BLaER1 treated with 17β-estradiol and CSF1 and Interleukin-3, amounts not matched to agents 10 nM and 100 nM (cell line): ENCODE measurements around the gene SLC25A26.

Experiments
- H3K27ac ChIP-seq, 11 experiments: shearing (Covaris generic); formaldehyde crosslinking; 2 replicates each; pipeline ENCODE4 v1.8.1; 2022
- H3K27me3 ChIP-seq, 11 experiments: shearing (Covaris generic); formaldehyde crosslinking; 2 replicates each; pipeline ENCODE4 v1.8.1; 2022
- H3K36me3 ChIP-seq, 11 experiments: shearing (Covaris generic); formaldehyde crosslinking; 2 replicates each; pipeline ENCODE4 v1.8.1; 2022
- H3K4me1 ChIP-seq, 10 experiments: shearing (Covaris generic); formaldehyde crosslinking; 2 replicates each; pipeline ENCODE4 v1.8.1; 2022
- H3K4me2 ChIP-seq, 11 experiments: shearing (Covaris generic); formaldehyde crosslinking; 2 replicates each; pipeline ENCODE4 v1.8.1; 2022
- H3K4me3 ChIP-seq, 10 experiments: shearing (Covaris generic); formaldehyde crosslinking; 2 replicates each; pipeline ENCODE4 v1.8.1; 2022
- H3K9ac ChIP-seq, 11 experiments: shearing (Covaris generic); formaldehyde crosslinking; 2 replicates each; pipeline ENCODE4 v1.8.1; 2022
- H3K9me3 ChIP-seq, 11 experiments: shearing (Covaris generic); formaldehyde crosslinking; replicated peaks in 1 of 11; 2 replicates each; pipeline ENCODE4 v1.8.1; 2022
- H4K20me1 ChIP-seq, 11 experiments: shearing (Covaris generic); formaldehyde crosslinking; 2 replicates each; pipeline ENCODE4 v1.8.1; 2022
- Cebpa-rat ChIP-seq, 11 experiments: shearing (Covaris generic); IDR thresholded peaks; 2 replicates each; pipeline ENCODE4 v1.8.1; 2022

SLC25A26 gene

GRCh38 chr3:66355997-66356396 is 135.2 kb downstream of the SLC25A26 start:
- Histone ChIP-seq H4K20me1 (no peaks in the 10 kb centered on the region), H3K9me3 (no peaks in the 10 kb centered on the region), H3K4me2 (no peak overlapping the region), H3K4me3 (no peak overlapping the region), H3K27ac (no peak overlapping the region), H3K36me3 (no peaks in the 10 kb centered on the region), H3K9ac (no peak overlapping the region), H3K4me1 (no peaks in the 10 kb centered on the region), H3K27me3 (no peaks in the 10 kb centered on the region)
- TF ChIP-seq Cebpa-rat (IDR thresholded peaks at IDR 0.05): no peak

DNA sequence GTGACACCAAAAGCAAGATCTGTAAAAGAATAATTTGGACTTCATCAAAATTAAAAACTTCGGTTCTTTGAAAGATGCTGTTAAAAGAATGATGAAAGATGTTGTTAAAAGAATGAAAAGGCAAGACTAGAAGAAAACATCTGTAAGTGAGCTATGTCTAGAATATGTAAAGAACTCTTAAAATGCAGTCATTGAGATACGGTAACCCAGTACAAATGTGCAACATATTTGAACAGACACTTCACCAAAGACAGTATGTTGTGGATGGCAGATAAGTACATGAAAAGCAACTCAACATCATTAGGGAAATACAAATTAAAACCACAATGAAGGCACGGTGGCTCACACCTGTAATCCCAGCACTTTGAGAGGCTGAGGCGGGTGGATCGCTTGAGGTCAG is 140.6 kb downstream of the SLC25A26 start:
- H3K4me2 ChIP-seq: no peak overlapping the region
- no peak overlapping the region for H3K27ac ChIP-seq
- H3K4me3 ChIP-seq: no peak overlapping the region
- no peaks in the 10 kb centered on the region for H3K9me3 ChIP-seq
- no peaks in the 10 kb centered on the region for H3K4me1 ChIP-seq
- no peaks in the 10 kb centered on the region for H3K27me3 ChIP-seq
- H4K20me1 ChIP-seq: no peaks in the 10 kb centered on the region
- no peaks in the 10 kb centered on the region for H3K36me3 ChIP-seq
- H3K9ac ChIP-seq: no peak overlapping the region
- TF ChIP-seq Cebpa-rat (IDR thresholded peaks at IDR 0.05): no peak

- Histone ChIP-seq H3K27ac (no peak overlapping the region), H3K36me3 (no peaks in the 10 kb centered on the region), H3K4me3 (no peak overlapping the region), H4K20me1 (no peaks in the 10 kb centered on the region), H3K9me3 (no peaks in the 10 kb centered on the region), H3K4me1 (peaks cover 0 to under 1% (median 0%) of the 10 kb centered on the region in 10 experiments; a peak in 6 of 20 replicates), H3K4me2 (no peak overlapping the region), H3K9ac (no peak overlapping the region), H3K27me3 (no peaks in the 10 kb centered on the region)
- TF ChIP-seq Cebpa-rat (IDR thresholded peaks at IDR 0.05): no peak
Measured at GRCh38 chr3:66362541-66362941, 141.7 kb downstream of the SLC25A26 start.

- no peaks in the 10 kb centered on the region for H3K9me3 ChIP-seq
- no peak for TF ChIP-seq Cebpa-rat (IDR thresholded peaks at IDR 0.05)
Measured at GRCh38 chr3:66363148-66363547, 142.3 kb downstream of the SLC25A26 start.

GRCh38 chr3:66365080-66365479 is 144.3 kb downstream of the SLC25A26 start:
- Histone ChIP-seq H3K27me3 (no peaks in the 10 kb centered on the region), H3K9me3 (no peaks in the 10 kb centered on the region), H3K4me2 (no peak overlapping the region), H3K27ac (no peak overlapping the region), H4K20me1 (no peaks in the 10 kb centered on the region), H3K4me3 (no peak overlapping the region), H3K4me1 (peaks cover 0 to 14% (median 6%) of the 10 kb centered on the region in 10 experiments; a peak in 9 of 20 replicates), H3K36me3 (peaks cover 0 to 8% (median 0%) of the 10 kb centered on the region in 11 experiments; a peak in 2 of 22 replicates), H3K9ac (no peak overlapping the region)
- no peak for TF ChIP-seq Cebpa-rat (IDR thresholded peaks at IDR 0.05)

More at GRCh38 chr3:66363148-66363547, 142.3 kb downstream of the SLC25A26 start:
- no peaks in the 10 kb centered on the region for H4K20me1 ChIP-seq
- H3K4me2 ChIP-seq: no peak overlapping the region
- H3K4me3 ChIP-seq: no peak overlapping the region
- peaks cover 0 to 7% (median 2%) of the 10 kb centered on the region in 10 experiments; a peak in 9 of 20 replicates for H3K4me1 ChIP-seq
- no peak overlapping the region for H3K27ac ChIP-seq
- H3K36me3 ChIP-seq: no peaks in the 10 kb centered on the region
- no peak overlapping the region for H3K9ac ChIP-seq
- no peaks in the 10 kb centered on the region for H3K27me3 ChIP-seq

DNA sequence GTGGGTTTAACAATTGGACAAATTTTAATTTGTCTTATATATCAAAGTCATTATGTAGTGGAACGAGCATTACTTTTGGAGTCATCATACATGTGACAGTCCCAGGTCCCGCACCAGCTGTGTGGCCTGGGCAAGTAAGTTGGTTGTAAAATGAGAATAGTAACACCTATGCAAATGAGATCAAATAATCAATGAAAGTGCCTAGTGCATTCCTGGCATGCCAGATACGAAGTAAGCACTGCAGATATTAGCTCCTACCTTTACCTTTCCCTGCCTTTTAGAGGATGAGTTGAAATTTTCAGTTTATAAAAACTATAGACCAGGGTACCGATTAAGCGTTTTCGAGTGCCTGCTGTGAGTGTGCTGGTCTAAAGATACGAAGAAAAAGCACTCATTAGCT is 145.9 kb downstream of the SLC25A26 start:
- Histone ChIP-seq H3K9me3 (no peaks in the 10 kb centered on the region), H3K4me1 (peaks cover 0 to 14% (median 6%) of the 10 kb centered on the region in 10 experiments; a peak in 9 of 20 replicates), H3K27me3 (no peaks in the 10 kb centered on the region), H3K4me3 (no peak overlapping the region), H4K20me1 (peaks cover 0 to 5% (median 0%) of the 10 kb centered on the region in 11 experiments; a peak in 3 of 22 replicates), H3K9ac (no peak overlapping the region), H3K4me2 (no peak overlapping the region), H3K36me3 (peaks cover 0 to 19% (median 6%) of the 10 kb centered on the region in 11 experiments; a peak in 7 of 22 replicates), H3K27ac (no peak overlapping the region)
- no peak for TF ChIP-seq Cebpa-rat (IDR thresholded peaks at IDR 0.05)

GRCh38 chr3:66367979-66368378 is 147.2 kb downstream of the SLC25A26 start:
- Histone ChIP-seq H3K9me3 (no peaks in the 10 kb centered on the region), H3K4me1 (peaks cover 0 to 18% (median 6%) of the 10 kb centered on the region in 10 experiments; a peak in 9 of 20 replicates), H3K27me3 (no peaks in the 10 kb centered on the region), H3K4me2 (peak overlapping the region in 3 of 11 experiments; percentile 4 to 49 (median 26); a peak in 5 of 22 replicates), H3K27ac (no peak overlapping the region), H3K4me3 (no peak overlapping the region), H3K36me3 (peaks cover 0 to 26% (median 11%) of the 10 kb centered on the region in 11 experiments; a peak in 12 of 22 replicates), H4K20me1 (peaks cover 0 to 10% (median 0%) of the 10 kb centered on the region in 11 experiments; a peak in 5 of 22 replicates), H3K9ac (no peak overlapping the region)
- no peak for TF ChIP-seq Cebpa-rat (IDR thresholded peaks at IDR 0.05)

DNA sequence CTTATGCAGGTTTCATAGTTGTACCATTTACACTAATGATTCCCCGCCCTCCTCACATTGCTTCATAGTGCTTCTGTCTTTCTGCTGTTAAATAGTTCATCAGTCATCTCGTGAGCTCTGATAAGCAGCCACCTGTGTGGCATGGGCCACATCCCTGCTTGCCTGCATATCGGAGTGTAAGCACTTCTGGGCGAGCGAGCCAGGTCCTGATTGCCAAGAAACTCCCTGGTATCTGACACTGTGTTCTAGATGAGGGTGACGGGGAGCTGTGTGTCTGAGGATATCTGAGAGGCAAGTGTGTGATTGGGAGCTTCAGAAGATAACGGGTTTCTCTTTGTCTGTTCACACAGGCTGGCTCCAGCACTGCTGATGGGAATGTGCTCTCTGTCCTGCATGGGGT is 149.4 kb downstream of the SLC25A26 start:
- Histone ChIP-seq H3K4me3 (no peak overlapping the region), H3K4me2 (no peak overlapping the region), H3K9ac (no peak overlapping the region), H4K20me1 (peaks cover 0 to 27% (median 5%) of the 10 kb centered on the region in 11 experiments; a peak in 7 of 22 replicates), H3K9me3 (no peaks in the 10 kb centered on the region), H3K27me3 (no peaks in the 10 kb centered on the region), H3K27ac (no peak overlapping the region), H3K36me3 (peaks cover 11 to 46% (median 33%) of the 10 kb centered on the region in 11 experiments; a peak in 18 of 22 replicates), H3K4me1 (peaks cover 0 to 18% (median 6%) of the 10 kb centered on the region in 10 experiments; a peak in 9 of 20 replicates)
- TF ChIP-seq Cebpa-rat (IDR thresholded peaks at IDR 0.05): no peak

GRCh38 chr3:66371432-66371831 is 150.6 kb downstream of the SLC25A26 start:
- Histone ChIP-seq H3K4me2 (no peak overlapping the region), H4K20me1 (peaks cover 0 to 27% (median 5%) of the 10 kb centered on the region in 11 experiments; a peak in 7 of 22 replicates), H3K27ac (no peak overlapping the region), H3K27me3 (no peaks in the 10 kb centered on the region), H3K36me3 (peaks cover 21 to 59% (median 46%) of the 10 kb centered on the region in 11 experiments; a peak in 20 of 22 replicates), H3K9me3 (no peaks in the 10 kb centered on the region), H3K9ac (no peak overlapping the region), H3K4me3 (no peak overlapping the region), H3K4me1 (peaks cover 0 to 18% (median 6%) of the 10 kb centered on the region in 10 experiments; a peak in 9 of 20 replicates)
- TF ChIP-seq Cebpa-rat (IDR thresholded peaks at IDR 0.05): no peak
